ENCODE measurements around the gene SPDYC. TPM values are rescaled to one million over a fixed set of nuclear protein-coding genes. Genes with fewer than 3 reads are reported as not detected.

The SPDYC gene
- total RNA-seq, 1 donor from 2014 or later, result not detected

DNA sequence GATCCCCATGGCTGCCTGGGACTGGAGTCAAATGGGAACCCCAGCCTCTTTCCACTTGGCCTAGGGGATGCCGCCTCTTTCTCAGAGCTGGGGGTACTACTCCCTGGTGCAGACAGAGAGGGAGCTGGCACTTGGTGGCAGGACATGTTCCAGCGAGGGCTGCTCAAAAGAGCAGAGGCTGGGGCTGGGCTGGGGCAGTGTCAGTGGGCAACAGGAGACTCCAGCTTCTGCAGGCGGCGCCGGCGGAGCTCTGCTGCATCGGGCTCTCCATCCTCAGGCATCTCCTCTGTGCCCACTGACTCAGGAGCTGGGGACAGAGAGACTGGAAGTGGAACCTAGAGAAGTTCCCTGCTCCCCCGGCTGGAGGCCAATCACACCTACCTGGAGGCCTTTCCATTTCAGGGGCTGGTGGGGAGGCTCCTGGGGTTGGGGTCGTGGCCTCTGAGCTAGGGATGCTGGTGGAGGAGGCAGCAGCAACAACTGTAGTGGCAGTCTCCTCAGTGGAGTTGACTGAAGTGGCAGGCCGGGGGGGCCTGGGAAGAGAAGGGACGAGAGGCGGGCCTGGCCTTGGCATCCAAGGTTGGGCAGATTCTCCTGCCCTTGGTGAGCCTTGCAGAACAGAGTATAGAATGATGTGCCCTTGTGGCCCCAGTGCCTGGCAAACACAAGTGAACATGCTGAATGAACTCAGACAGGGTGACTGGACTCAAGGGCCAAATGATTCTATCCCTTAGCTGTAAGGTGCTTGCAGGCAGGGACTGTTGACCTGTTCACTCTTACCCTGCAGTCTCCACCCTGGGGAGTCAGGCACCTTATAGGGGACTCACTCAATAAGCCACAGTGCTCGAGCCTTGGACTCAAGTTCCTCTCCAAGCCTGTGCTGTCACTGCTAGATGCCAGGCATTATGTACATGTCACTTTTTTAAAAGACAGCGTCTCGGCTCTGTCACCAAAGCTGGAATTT is 41.6 kb upstream of the SPDYC start:
- no peak for DNase-seq (ENCODE audit: low spot score)
- peaks cover 6% of the 10 kb centered on the region for H3K27me3 Mint-ChIP-seq (ENCODE audit: unreplicated experiment)
- H3K27ac Mint-ChIP-seq (ENCODE audit: unreplicated experiment), result no peak overlapping the region
- H3K4me3 Mint-ChIP-seq (ENCODE audit: unreplicated experiment), result no peak overlapping the region
- H3K4me1 Mint-ChIP-seq (ENCODE audit: unreplicated experiment), result peaks cover 10% of the 10 kb centered on the region
- TF ChIP-seq CTCF (IDR thresholded peaks at IDR 0.05; ENCODE audit: unreplicated experiment), result no peak
- H3K9me3 Mint-ChIP-seq (ENCODE audit: unreplicated experiment), result no peaks in the 10 kb centered on the region
- peaks cover 23% of the 10 kb centered on the region for H3K36me3 Mint-ChIP-seq (ENCODE audit: low read depth, unreplicated experiment)

DNA sequence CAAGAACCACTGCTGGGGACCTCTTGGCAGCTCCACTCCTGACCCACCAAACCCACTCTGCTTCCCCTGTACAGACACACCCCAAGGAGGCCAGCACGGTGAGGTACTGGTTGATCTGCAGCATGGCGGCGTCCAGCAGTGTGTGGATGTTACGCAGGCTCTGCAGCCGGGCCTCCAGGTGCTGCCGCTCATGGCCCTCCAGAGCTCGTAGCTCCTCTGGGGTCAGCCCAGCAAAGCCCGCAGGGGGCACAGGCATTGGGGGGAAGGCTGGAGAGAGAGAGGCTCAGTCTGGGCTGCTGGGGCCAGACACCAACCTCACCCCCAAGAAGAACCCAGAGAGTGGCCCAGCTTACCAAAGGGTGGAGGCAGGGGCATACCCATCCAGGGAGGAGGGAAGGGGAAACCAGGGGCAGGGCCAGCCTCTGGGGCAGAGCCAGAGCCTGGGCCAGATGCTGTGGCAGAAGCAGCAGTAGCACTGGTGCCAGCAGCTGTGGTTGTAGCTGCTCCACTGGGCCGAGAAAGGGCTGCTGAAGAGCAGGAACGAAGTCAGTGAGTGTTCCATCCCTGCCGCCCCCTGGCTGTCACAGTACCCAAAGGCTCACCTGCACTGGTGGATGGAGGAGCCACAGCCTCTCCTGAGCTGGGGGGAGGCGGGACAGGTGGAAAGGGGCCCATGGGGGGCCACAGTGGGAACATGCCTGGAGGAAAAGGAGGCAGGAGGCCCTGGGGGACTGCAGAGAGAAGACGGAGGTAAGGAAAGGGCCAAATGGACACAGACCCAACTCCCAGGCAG is 40.2 kb upstream of the SPDYC start:
- no peaks in the 10 kb centered on the region for H3K9me3 Mint-ChIP-seq (ENCODE audit: unreplicated experiment)
- H3K4me3 Mint-ChIP-seq (ENCODE audit: unreplicated experiment), result no peak overlapping the region
- H3K4me1 Mint-ChIP-seq (ENCODE audit: unreplicated experiment), result peaks cover 20% of the 10 kb centered on the region
- peaks cover 15% of the 10 kb centered on the region for H3K27me3 Mint-ChIP-seq (ENCODE audit: unreplicated experiment)
- DNase-seq (ENCODE audit: low spot score), result no peak
- peaks cover 26% of the 10 kb centered on the region for H3K36me3 Mint-ChIP-seq (ENCODE audit: low read depth, unreplicated experiment)
- no peak overlapping the region for H3K27ac Mint-ChIP-seq (ENCODE audit: unreplicated experiment)
- TF ChIP-seq CTCF (IDR thresholded peaks at IDR 0.05; ENCODE audit: unreplicated experiment), result no peak

DNA sequence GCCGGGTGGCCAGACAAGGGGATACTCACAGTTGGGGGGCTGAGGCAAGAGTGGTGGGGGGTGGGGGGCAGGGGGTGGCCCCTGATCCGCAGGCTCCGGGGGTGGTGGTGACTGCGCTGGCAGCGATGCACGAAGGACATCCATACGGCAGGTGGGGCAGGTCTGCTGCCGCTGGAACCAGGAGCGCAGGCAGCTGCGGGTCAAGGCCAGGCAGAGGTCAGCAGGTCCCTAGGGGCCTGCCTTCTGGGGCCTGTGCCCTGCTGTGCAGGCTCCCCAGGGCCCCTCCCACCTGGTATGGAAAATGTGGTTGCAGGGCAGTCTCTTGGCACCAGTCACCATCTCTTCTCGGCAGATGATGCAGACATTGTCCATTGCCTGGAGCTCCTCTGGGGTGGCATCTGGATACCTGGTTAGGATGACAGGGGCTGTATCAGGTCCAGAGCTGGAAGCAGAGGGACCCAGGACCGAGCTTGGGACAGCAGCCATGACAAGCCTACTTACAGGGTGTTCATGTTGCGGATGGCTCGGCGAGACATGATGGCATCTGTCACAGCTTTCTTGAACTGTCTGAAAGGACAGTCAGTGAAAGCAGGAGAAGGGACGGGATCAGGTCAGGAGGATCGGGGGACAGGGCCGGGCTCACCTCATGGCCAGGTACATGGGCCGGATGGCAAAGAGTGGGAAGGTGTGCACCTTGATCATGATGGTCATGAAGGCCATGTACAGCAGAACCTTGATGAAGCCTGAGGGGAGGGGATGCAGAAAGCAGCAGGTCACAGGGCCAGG is 39.2 kb upstream of the SPDYC start:
- Mint-ChIP-seq H3K27ac (ENCODE audit: unreplicated experiment) (peak overlapping the region; percentile 32), H3K9me3 (ENCODE audit: unreplicated experiment) (no peaks in the 10 kb centered on the region), H3K4me1 (ENCODE audit: unreplicated experiment) (peaks cover 21% of the 10 kb centered on the region), H3K27me3 (ENCODE audit: unreplicated experiment) (peaks cover 15% of the 10 kb centered on the region), H3K4me3 (ENCODE audit: unreplicated experiment) (peak overlapping the region; percentile 65), H3K36me3 (ENCODE audit: low read depth, unreplicated experiment) (peaks cover 24% of the 10 kb centered on the region)
- no peak for DNase-seq (ENCODE audit: low spot score)
- TF ChIP-seq CTCF (IDR thresholded peaks at IDR 0.05; ENCODE audit: unreplicated experiment), result no peak

DNA sequence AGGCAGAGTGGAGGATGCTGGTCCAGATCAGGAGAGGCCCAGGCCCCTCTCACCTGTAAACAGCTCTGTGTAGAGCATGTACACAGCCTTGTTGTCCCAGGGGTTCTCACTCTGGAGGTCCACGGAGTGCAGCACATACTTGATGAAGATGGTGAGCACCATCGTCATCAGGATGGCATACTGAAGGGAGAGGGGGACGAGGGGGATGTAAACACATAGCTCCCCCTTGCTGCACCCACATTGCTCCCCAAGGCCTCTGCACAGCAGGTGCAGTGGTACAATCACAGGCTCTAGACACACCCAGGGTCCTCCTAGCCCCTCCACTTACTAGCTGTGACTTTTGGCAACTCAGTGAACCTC is 38.6 kb upstream of the SPDYC start:
- Mint-ChIP-seq H3K9me3 (ENCODE audit: unreplicated experiment) (no peaks in the 10 kb centered on the region), H3K36me3 (ENCODE audit: low read depth, unreplicated experiment) (peaks cover 25% of the 10 kb centered on the region), H3K4me1 (ENCODE audit: unreplicated experiment) (peaks cover 27% of the 10 kb centered on the region), H3K4me3 (ENCODE audit: unreplicated experiment) (peak overlapping the region; percentile 65), H3K27me3 (ENCODE audit: unreplicated experiment) (peaks cover 21% of the 10 kb centered on the region), H3K27ac (ENCODE audit: unreplicated experiment) (peak overlapping the region; percentile 32)
- no peak for TF ChIP-seq CTCF (IDR thresholded peaks at IDR 0.05; ENCODE audit: unreplicated experiment)
- DNase-seq (ENCODE audit: low spot score), result no peak
